Stimulated activated CD8-positive, alpha-beta memory T cell treated with anti-CD3 and anti-CD28 coated beads, Interleukin-15, amount 100 ng/mL, for 1 hour (primary cell): ENCODE results near the gene DNAAF1.
"Not testable (repeated sequence)": the region's sequence is repeated elsewhere in the genome, so short reads cannot be mapped to it uniquely, and the experiment has no call there.

ENCODE experiments used
- DNase-seq: peaks from one replicate; pipeline ENCODE4 v3.0.0-alpha.2; 2020; ENCODE audit warnings: low read depth

Gene DNAAF1

GRCh38 chr16:84184775-84185174 lies 39.7 kb downstream of the DNAAF1 start:
- DNase-seq = no peak

GRCh38 chr16:84186685-84187437 lies 41.8 kb downstream of the DNAAF1 start, which contains the start of gene TAF1C:
Gene TAF1C, minus strand, starts transcription at chr16:84187057. Its CDS starts 2,069 bp downstream, at chr16:84184988.
- DNase-seq = peak; percentile 78

DNA sequence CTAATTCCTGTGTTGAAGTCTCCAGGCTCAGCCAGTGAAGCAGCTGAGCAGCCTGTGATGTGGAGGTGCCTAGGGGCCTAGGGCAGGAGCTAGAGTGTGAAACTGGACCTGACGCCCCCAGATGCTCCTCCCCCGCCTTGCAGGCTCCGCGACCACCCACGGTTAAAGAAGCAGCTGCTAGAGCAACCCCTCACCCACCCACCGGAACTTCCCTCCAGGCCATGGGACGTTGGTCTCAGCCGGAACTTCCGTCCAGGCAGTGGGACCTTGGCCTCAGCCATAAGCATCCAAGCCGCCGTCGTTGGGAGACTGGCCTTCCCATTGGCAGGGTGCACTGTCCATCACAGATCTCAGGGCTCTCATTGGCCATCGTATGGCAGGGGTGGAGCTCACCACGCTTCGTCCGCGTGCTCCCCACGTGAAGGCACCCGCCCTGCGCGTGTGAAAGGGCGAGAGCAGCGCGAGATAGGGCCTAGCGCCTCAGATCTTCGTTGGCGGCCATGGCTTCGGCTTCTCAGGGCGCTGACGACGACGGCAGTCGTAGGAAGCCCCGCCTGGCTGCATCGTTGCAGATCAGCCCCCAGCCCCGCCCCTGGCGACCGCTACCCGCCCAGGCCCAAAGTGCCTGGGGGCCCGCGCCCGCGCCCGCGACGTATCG lies 45.8 kb downstream of the DNAAF1 start, which contains the start of gene ADAD2:
TSS of gene ADAD2 (plus strand) at position 427 of the 658 bp plus-strand sequence. CDS start at position 501, 74 bp downstream.
- DNase-seq = no peak

DNA sequence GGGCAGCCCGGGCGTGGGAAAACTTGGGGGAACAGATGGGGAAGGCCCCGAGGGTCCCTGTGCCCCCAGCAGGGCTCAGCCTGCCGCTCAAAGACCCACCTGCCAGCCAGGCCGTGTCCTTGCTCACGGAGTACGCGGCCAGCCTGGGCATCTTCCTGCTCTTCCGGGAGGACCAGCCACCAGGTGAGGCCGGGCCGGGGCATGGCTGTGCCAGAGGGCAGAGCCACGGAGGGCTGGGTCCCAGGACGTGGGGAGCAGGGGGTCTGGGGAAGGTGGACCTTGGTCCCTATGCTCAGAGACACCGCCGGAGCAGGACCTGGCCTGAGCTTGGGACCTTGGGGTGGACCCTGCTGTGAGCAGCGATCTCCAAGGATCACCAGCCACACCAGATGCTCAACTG lies 46.4 kb downstream of the DNAAF1 start:
- no peak for DNase-seq

DNA sequence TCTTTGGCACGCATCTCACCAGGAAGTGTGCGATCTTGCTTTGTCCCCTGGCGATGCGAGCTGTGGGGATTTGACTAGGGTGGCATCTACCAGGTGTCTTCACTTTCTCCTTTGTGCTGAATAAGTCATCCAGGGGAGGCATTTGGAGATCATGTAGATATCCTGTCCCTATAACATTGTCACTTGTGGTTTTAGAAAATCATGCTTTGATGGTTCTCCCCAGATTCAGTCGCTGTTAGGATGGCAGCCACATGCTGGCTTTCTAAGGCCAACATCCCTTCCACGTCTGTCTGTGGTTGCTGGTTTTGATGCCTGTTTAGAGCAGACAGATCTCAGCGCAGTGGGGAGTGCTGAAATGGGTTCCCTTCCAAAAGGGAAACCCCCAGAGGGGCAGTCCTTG lies 48.4 kb downstream of the DNAAF1 start:
- DNase-seq = no peak

DNA sequence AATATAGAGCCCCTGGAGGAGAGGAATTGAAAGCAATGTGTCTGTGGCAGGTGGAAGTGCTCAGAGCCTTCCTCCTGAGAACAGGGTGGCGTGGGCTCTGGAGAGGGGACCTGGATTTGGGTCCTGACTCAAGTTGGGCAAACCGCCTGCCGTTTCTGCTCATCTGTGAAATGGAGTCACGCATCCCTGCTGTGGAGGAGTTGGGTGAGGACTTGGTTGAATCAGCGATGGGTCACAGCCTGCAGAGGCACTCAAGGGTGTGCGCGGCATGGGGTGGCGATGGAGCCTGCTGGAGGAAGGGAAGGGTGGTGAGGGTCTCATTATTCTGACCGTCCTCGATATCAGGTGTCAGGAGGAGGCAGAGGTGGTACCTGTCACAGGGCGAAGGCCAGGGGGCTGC lies 48.9 kb downstream of the DNAAF1 start:
- DNase-seq = no peak

DNA sequence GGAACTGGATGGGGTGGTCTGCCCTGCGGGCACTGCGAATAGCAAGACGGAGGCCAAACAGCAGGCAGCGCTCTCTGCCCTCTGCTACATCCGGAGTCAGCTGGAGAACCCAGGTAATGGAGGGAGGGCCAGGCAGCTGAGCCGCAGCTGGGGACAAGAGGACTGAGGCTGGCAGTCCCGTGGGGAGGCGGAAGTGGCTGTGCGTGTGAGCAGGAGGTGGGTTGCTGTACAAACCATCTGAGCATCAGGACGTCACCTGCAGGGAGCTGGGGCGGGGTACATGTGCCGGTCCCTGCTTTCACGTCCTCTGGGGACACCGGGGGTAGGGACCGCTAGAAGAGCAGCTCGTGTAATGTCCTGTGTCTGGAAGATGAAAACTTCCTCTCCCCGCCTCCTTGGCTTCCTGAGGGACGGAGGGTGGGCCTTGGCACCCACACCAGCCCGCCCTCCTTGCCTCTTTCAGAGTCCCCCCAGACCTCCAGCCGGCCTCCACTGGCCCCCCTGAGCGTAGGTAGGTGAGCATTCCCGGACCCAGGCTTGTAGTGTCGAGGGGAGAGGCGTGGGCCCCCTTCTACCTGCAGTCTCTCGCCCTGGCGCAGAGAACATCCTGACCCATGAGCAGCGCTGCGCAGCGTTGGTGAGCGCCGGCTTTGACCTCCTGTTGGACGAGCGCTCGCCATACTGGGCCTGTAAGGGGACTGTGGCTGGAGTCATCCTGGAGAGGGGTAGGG lies 49.5 kb downstream of the DNAAF1 start:
- DNase-seq = no peak

DNA sequence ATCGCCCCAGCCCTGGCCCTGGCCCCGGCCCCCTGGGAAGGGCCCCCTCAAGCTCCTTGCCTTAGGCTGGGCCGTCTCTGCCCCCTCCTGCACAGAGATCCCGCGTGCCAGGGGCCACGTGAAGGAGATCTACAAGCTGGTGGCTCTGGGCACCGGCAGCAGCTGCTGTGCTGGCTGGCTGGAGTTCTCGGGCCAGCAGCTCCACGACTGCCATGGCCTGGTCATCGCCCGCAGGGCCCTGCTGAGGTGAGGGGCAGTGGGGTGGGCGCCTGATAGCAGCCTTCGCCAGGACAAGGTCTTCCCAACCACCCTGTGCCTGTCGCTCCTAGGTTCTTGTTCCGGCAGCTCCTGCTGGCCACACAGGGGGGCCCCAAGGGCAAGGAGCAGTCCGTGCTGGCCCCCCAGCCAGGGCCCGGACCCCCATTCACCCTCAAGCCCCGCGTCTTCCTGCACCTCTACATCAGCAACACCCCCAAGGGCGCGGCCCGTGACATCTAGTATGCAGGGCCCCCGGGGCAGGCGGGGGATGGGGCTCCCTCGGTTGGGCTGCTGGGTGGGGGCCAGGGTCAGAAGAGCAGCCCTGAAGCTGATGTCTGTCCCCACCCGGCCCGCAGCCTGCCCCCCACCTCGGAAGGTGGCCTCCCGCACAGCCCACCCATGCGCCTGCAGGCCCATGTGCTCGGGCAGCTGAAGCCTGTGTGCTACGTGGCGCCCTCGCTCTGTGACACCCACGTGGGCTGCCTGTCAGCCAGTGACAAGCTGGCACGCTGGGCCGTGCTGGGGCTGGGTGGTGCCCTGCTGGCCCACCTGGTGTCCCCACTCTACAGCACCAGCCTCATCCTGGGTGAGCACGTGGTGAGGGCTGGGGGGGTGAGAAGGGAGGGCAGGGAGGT lies 50.3 kb downstream of the DNAAF1 start:
- DNase-seq = no peak

- no peak for DNase-seq
Measured at GRCh38 chr16:84196101-84196500, 51.0 kb downstream of the DNAAF1 start.

DNA sequence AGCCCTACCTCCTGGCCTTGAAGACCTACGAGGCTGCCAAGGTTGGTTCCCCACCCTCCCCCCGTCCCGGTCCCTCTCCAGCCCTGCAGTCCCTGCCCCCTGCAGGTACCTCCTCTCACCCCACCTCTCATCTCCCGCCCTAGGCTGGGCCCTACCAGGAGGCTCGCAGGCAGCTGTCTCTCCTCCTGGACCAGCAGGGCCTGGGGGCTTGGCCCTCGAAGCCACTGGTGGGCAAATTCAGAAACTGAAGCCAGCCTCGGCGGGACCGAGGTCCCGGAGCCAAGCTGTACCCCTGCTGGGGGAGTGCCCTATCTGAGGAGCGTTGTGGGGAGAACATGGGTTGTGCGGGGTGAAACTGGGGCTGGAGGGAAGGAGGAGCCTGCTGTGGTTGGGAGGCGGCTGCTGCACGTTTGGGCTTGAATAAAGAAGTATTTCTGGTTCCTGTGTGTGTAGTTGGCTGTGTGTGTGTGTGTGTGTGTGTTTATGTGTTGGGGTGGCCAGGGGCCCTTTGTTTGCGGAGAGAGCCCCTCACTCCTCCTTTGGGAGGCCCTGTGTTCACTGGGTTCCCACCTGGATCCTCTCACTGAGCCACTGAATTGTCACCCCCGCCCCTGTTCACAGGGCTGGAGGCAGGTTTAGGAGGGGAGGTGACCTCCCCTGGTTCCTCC lies 51.8 kb downstream of the DNAAF1 start:
- DNase-seq = no peak

- DNase-seq = no peak
Measured at GRCh38 chr16:84197466-84198128, 52.5 kb downstream of the DNAAF1 start.

GRCh38 chr16:84198401-84198800 lies 53.3 kb downstream of the DNAAF1 start:
- no peak for DNase-seq

GRCh38 chr16:84199097-84199496 lies 54.0 kb downstream of the DNAAF1 start:
- no peak for DNase-seq

DNA sequence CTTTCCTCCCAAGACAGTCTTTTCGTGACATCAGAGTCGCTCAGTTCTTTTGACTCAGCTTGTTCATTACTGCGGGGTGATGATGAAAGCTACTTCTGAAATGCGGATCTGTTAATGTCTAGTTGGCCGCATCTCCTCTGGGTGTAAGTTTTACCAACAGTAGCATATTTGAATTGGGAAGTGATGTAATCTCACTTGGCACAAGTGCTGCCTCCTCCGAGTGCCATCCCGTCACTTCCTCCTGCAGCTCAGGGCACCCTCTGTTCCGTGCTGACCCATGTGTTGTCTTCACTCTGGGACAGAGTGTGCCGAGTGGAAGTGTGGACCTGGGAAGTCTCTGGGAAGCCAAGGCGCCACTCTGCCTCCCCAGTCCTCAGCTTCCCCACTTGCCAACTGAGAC lies 54.8 kb downstream of the DNAAF1 start:
- no peak for DNase-seq

- not testable (repeated sequence) for DNase-seq
Measured at GRCh38 chr16:84204551-84204950, 59.4 kb downstream of the DNAAF1 start.

DNA sequence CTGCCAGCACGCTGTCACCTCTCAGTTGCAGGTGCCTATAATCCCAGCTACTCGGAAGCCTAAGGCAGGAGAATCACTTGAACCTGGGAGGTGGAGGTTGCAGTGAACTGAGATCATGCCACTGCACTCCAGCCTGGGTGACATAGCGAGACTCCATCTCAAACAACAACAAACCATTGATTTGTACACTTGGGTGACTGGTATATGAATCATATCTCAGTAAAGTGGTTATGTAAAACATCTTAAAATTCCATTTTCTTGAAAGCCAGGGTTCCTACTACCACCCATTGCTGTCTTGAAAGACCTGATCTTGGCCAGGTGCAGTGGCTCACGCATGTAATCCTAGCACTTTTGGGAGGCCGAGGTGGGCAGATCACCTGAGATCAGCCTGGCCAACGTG lies 60.0 kb downstream of the DNAAF1 start:
- DNase-seq = not testable (repeated sequence)

DNA sequence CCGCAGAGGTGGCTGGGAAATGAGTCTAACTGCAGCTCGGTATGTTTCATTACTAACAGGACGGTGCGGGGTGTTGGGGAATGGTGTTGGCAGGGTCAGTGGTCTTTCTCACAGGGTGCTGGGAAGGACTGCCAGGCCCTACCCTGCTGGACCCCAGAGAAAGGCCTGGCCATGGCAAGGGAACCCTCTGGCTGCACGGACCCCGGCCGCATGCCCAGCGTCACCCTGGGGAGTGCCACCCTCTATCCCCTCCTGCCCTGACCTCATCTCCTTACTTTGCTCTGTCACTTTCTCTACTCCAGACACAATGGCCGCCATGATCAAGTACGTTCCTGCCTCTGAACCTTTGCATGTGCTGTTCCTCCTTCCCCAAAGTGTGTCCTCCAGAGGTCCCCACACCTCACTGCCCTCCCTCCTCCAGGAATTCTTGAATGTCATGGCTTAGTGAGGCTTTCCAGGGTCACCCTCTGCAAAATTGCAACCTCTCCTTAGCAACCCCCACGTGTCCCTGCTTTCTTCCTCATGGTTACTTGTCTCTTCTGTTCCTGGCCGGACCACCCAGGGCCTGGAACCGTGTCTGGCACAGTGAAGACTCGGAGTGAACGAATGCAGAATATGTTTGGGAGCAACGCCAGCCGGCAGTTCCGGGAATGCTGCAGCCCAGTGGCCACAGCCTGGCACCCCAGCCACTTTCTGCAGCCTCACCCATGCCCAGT lies 61.0 kb downstream of the DNAAF1 start:
- DNase-seq = no peak

GRCh38 chr16:84207251-84207650 lies 62.1 kb downstream of the DNAAF1 start:
- DNase-seq = no peak

DNA sequence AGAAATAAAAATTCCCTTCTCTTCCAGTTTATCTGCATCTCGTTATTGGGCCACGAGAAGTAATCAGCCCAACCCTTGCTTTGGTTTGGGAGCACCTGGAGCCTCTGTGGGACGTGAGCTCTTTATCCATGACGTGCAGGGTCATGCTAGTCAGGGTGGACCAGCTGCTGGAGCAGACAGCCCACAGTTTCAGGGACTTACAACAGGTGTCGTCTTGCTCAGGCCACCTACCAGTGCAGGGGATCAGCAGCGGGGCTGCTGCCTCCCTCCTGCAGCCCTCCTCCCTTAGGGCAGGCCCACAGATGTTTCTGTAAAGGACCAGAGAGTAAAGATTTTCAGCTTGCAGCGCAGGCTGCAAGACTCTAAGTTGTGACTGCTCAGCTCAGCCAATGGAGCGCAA lies 62.8 kb downstream of the DNAAF1 start:
- no peak for DNase-seq

GRCh38 chr16:84209989-84210388 lies 64.9 kb downstream of the DNAAF1 start:
- no peak for DNase-seq
